Smooth muscle cell (in vitro differentiated cells): ENCODE measurements around the gene SLC25A21. TPM values are rescaled to one million over a fixed set of nuclear protein-coding genes. Genes with fewer than 3 reads are reported as not detected.

Experiments used
- DNase-seq: peaks from one replicate; lab custom pipeline; 2025; ENCODE audit not compliant: unreplicated experiment; lab: John Stamatoyannopoulos, UW
- H2AFZ ChIP-seq: fragments of 200-600 bp; sonication (generic); 2 replicates; pipeline ENCODE4 v1.6.0; 2016; ENCODE audit warnings: antibody characterized with exemption, low read depth, mild to moderate bottlenecking
- H3F3A ChIP-seq: fragments of 200-600 bp; sonication (generic); 2 replicates; pipeline ENCODE4 v1.6.0; 2017; ENCODE audit warnings: antibody characterized with exemption, low read depth
- H3K27ac ChIP-seq: fragments of 200-600 bp; sonication (generic); 2 replicates; pipeline ENCODE4 v1.5.1; 2016; ENCODE audit warnings: low read depth, mild to moderate bottlenecking
- H3K27me3 ChIP-seq: fragments of 200-600 bp; sonication (generic); 2 replicates; pipeline ENCODE4 v1.6.1; 2016; ENCODE audit warnings: low read depth, mild to moderate bottlenecking
- H3K36me3 ChIP-seq: fragments of 200-600 bp; sonication (generic); 2 replicates; pipeline ENCODE4 v1.5.1; 2016; ENCODE audit warnings: low read depth
- H3K4me1 ChIP-seq: fragments of 200-600 bp; sonication (generic); 2 replicates; pipeline ENCODE4 v1.5.1; 2016; ENCODE audit warnings: low read depth
- H3K4me2 ChIP-seq: fragments of 200-600 bp; sonication (generic); 2 replicates; pipeline ENCODE4 v1.6.0; 2016; ENCODE audit warnings: mild to moderate bottlenecking
- H3K4me3 ChIP-seq: fragments of 200-600 bp; sonication (generic); 2 replicates; pipeline ENCODE4 v1.5.1; 2016; ENCODE audit warnings: mild to moderate bottlenecking
- H3K79me2 ChIP-seq: fragments of 200-600 bp; sonication (generic); 2 replicates; pipeline ENCODE4 v1.6.0; 2016; ENCODE audit warnings: low read depth, mild to moderate bottlenecking
- H3K9ac ChIP-seq: fragments of 200-600 bp; sonication (generic); 2 replicates; pipeline ENCODE4 v1.6.0; 2016; ENCODE audit warnings: low read depth
- H3K9me3 ChIP-seq: fragments of 200-600 bp; sonication (generic); replicated peaks from 2 replicates; pipeline ENCODE4 v1.5.1; 2016; ENCODE audit warnings: low read depth
- H4K20me1 ChIP-seq: fragments of 200-600 bp; sonication (generic); 2 replicates; pipeline ENCODE4 v1.6.0; 2016; ENCODE audit warnings: low read depth
- CTCF ChIP-seq: fragments of 200-600 bp; sonication (generic); IDR thresholded peaks from 2 replicates; pipeline ENCODE4 v1.5.1; 2017; ENCODE audit warnings: borderline replicate concordance, mild to moderate bottlenecking, antibody characterized with exemption; ENCODE audit not compliant: insufficient read depth, poor library complexity, severe bottlenecking
- WGBS: methylation state at CpG from one replicate; pipeline ENCODE4 v1.1.7; 2016; ENCODE audit warnings: low lambda C conversion rate; 5-methylcytosine and 5-hydroxymethylcytosine counted together
- polyA plus RNA-seq: library from polyadenylated mRNA; unstranded; fragments of >200 nt; fragmentation: Nextera tagmentation; extraction: Ambion mirVana; gene quantifications from 2 replicates; pipeline ENCODE4 v1.2.1, GENCODE V29; 2016
- total RNA-seq: library from RNA; depleted of rRNA; stranded (reverse); fragments of >200 nt; gene quantifications from 2 replicates; pipeline ENCODE4 v1.2.3, GENCODE V29; 2014

SLC25A21 gene
- total and polyA plus RNA-seq, 2 experiments from 2014 or later = 1.1 TPM; not detected in 1

DNA sequence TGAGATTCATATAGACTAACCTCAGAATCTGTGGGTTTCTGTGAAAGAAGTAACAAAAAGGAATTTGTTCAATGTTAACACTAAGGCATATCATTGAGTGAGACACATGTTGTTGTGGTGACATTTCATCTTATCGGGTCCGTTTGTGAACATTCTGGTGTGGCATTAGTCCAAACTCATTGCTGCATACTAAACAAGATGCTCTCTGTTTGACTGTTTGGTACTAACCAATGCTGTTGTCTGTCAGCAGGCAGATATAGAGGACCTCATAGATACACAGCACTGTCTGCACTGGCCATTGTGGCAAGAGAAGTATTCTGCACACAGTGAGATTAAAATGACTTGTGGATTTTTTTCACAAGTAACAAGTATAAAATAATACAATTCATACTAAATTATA is 41.2 kb downstream of the SLC25A21 start:
- H3K9ac ChIP-seq = no peak overlapping the region
- no peak for TF ChIP-seq CTCF
- H3K79me2 ChIP-seq = no peaks in the 10 kb centered on the region
- DNase-seq = no peak
- H3K4me2 ChIP-seq = no peak overlapping the region
- H3K9me3 ChIP-seq = no peaks in the 10 kb centered on the region
- H3K4me1 ChIP-seq = no peaks in the 10 kb centered on the region
- H3K36me3 ChIP-seq = no peaks in the 10 kb centered on the region
- H3K27me3 ChIP-seq = no peaks in the 10 kb centered on the region
- H3K4me3 ChIP-seq = no peak overlapping the region
- H2AFZ ChIP-seq = no peak overlapping the region
- WGBS = 94% methylated on average over 2 of the region's 2 CpGs
- no peak overlapping the region for H3K27ac ChIP-seq
- no peaks in the 10 kb centered on the region for H4K20me1 ChIP-seq
- H3F3A ChIP-seq = no peaks in the 10 kb centered on the region

DNA sequence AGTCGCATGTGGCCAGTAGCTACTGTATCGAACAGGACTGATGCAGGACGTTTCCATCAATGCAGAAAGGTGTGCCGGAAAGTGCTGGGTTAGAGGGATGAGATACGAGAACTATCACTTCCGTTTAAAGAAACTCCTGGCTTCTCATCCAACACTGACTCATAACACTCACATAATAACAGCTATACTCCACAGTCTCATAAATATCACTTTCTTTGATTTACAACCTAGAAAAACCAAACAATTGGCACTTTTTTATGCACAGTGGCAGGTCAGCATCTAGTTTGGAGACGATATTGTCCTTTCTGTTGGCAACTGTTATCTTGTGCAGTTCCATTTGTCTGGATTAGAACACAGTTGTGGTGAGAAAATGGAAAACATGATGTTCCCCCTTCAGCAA is 43.4 kb downstream of the SLC25A21 start:
- Histone ChIP-seq H3K4me1 (no peaks in the 10 kb centered on the region), H3K27ac (no peak overlapping the region), H3F3A (no peaks in the 10 kb centered on the region), H3K27me3 (no peaks in the 10 kb centered on the region), H3K9ac (no peak overlapping the region), H3K36me3 (no peaks in the 10 kb centered on the region), H3K4me2 (no peak overlapping the region), H3K9me3 (no peaks in the 10 kb centered on the region), H2AFZ (no peak overlapping the region), H4K20me1 (no peaks in the 10 kb centered on the region), H3K79me2 (no peaks in the 10 kb centered on the region), H3K4me3 (no peak overlapping the region)
- TF ChIP-seq CTCF = no peak
- no peak for DNase-seq
- WGBS = 87% methylated on average over 7 of the region's 7 CpGs

GRCh38 chr14:37124614-37125013 is 47.8 kb downstream of the SLC25A21 start:
- Histone ChIP-seq H3K9ac (no peak overlapping the region), H2AFZ (no peak overlapping the region), H3K27ac (no peak overlapping the region), H3K4me1 (no peaks in the 10 kb centered on the region), H3K79me2 (no peaks in the 10 kb centered on the region), H3K4me3 (no peak overlapping the region), H3K27me3 (no peaks in the 10 kb centered on the region), H3K36me3 (no peaks in the 10 kb centered on the region), H4K20me1 (no peaks in the 10 kb centered on the region), H3F3A (no peaks in the 10 kb centered on the region), H3K4me2 (no peak overlapping the region), H3K9me3 (no peaks in the 10 kb centered on the region)
- DNase-seq = no peak
- WGBS = 81% methylated on average over 3 of the region's 3 CpGs
- no peak for TF ChIP-seq CTCF

- no peak for TF ChIP-seq CTCF
- Histone ChIP-seq H4K20me1 (no peaks in the 10 kb centered on the region), H3K4me1 (no peaks in the 10 kb centered on the region), H3K9me3 (no peaks in the 10 kb centered on the region), H2AFZ (no peak overlapping the region), H3K27me3 (no peaks in the 10 kb centered on the region), H3K4me2 (no peak overlapping the region), H3F3A (no peaks in the 10 kb centered on the region), H3K9ac (no peak overlapping the region), H3K27ac (peak overlapping the region; percentile 3), H3K79me2 (no peaks in the 10 kb centered on the region), H3K36me3 (no peaks in the 10 kb centered on the region), H3K4me3 (no peak overlapping the region)
- WGBS = 90% methylated on average over 7 of the region's 7 CpGs
- no peak for DNase-seq
Observed at GRCh38 chr14:37122919-37123639, 49.3 kb downstream of the SLC25A21 start.
